Head of caudate nucleus (tissue), 42 donors: ENCODE results near the gene PPP1R3C.
A peak's percentile ranks its signal among the peaks of the same experiment; 100 is the strongest.

Source experiments
- DNase-seq, 42 donors: peaks; one replicate each; pipeline versions ENCODE4 v3.0.0 to v3.0.0-alpha.2; 2020 to 2021; ENCODE audit warnings: mixed read lengths in 7 of 42
- intact Hi-C: fragments of 100-400 bp; cut with DNase I; formaldehyde crosslinking; loops from one replicate; pipeline ENCODE4 v1.15.0; 2022

Gene PPP1R3C

GRCh38 chr10:91587710-91588638 is 44.9 kb downstream of the PPP1R3C start:
- intact Hi-C loops = no loop called here
- DNase-seq = peak in 14 of 42 donors; percentile 12 to 66 (median 28)

DNA sequence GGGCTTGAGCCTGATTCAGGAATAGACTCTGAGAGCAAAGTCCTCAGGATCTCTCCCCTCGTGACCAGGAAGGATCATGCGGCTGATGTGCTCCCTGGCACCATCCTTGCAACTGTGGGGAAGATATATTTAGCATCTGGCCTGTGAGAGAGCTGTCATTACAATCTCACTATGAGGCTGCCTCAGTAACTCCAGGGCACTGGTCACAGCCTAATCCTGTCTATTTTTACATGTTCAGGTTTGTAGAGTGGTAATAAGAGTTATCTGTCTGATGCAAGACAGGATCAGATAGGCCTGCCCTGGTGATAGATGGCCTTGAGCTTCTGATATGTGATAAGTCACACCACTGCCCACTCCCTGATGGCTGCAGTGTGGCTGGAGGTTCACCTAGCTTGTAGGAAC is 50.7 kb downstream of the PPP1R3C start:
- no peak for DNase-seq
- intact Hi-C loops = no loop called here

DNA sequence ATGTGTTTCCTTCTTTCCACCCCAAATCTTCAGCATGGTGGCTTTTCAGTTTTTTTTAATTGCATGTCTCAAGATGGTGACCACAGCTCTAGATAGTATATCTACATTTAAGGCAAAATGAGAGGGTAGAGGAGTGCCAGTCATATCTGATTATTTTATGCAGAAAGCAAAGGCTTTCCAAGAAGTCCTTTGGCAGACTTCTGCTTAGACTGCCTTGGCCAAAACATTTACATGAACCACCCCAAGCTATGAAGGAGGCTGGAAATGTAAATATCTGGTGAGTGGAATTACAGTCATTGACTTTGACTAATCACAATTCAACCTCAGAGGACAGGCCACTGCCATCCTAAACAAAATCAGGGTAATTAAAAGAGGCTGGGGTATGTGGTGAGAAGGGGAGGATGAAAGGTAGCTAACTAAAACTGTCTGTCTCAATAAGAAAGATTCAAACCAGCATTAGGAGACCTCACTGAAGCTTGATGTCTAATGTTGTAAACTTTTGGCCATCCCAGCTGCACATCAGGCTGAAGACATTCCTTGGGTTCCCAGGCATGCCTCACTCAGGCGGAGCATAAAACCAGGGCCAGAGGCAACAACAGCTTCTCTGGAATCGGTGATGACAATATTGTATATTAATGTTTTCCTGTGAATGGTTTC is 53.4 kb downstream of the PPP1R3C start:
- no peak for DNase-seq
- intact Hi-C loops = no loop called here
